Myocyte (in vitro differentiated cells): Measurements from ENCODE around the gene KCMF1. TPM values are rescaled to one million over a fixed set of nuclear protein-coding genes. Genes with fewer than 3 reads are reported as not detected.
A peak's percentile ranks its signal among the peaks of the same experiment; 100 is the strongest.

ENCODE experiments used
- DNase-seq: peaks from one replicate; pipeline ENCODE4 v3.0.0-alpha.2; 2012; ENCODE audit warnings: low read depth
- total RNA-seq: library from RNA; depleted of rRNA; stranded (reverse); fragments of >200 nt; gene quantifications from 2 replicates; pipeline ENCODE4 v1.2.3, GENCODE V29; 2014

The KCMF1 gene
- total RNA-seq, 1 donor from 2014 or later, result 79.6 TPM

DNA sequence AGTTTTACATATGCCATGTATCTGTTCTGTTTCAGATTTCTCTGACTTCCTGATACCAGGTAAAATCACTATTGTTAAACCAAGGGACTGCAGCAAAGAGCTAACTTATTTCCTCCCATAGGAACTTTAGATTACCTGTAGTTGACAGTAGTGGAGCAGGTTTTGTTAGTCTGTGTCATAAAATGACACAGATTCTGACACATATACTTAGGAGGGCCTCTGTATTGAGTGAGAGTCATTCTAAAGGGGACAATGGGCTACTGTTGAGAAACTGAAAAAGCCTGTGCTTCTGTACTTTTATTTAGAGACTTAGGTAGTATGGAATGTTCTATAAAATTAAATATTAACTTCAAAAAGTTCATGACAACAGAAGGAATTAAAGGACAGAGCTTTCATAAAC, 48.2 kb downstream of the KCMF1 start:
- DNase-seq, result no peak

DNA sequence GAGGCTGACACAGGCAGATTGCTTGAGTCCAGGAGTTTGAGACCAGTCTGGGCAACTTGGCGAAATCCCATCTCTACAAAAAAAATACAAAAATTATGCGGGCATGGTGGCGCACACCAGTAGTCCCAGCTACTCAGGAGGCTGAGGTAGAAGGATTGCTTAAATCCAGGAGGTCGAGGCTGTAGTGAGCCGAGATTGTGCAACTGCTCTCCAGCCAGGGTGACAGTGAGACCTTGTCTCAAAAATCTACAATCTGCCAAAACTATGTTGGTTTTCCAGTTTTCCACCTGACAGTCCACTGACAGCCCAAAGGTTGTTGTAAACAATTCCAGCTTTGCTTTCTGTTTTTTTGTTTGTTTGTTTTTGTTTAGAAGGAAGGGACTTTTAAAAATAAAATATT, 51.3 kb downstream of the KCMF1 start:
- DNase-seq, result no peak

DNA sequence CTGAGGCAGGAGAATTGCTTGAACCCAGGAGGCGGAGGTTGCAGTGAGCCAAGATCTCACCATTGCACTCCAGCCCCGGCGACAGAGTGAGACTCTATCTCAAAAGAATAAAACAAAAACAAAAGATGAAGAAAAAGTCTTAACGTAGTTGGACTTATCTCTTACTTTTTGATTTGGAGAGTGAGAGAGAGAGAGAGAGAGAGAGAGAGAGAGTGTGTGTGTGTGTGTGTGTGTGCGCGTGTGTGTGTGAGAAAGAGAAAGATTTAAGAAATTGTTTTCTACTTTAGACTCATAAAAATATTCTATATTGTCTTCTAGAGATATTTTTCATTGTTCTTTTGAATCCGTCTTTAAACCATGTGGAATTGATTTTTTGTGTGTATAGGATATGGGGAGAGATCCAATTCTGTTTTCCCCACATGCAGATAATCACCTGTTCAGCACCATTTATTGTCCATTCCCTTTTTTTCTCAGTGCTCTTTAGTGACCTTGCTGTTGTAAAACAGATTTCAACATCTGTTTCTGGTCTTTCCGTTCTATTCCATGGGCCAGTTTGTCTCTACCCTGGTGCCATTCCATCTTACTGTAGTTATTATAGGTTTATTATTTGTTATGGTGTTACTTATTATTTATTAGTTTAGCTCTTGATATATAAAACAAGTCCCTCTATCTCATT, 53.5 kb downstream of the KCMF1 start:
- DNase-seq, result no peak

DNA sequence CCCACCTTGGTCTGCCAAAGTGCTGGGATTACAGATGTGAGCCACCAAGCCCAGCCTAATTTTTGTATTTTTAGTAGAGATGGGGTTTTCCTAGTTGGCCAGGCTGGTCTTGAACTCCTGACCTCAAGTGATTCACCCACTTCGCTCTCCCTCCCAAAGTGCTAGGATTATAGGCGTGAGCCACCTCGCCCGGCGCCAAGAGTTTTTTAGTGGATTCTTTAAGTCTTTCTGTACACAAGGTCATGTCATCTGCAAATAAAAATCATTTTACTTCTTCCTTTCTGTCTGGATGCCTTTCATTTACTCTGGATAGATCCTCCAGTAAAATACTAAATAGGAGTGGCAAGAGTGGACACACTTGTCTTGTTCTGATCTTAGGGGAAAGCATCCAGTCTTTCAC, 61.7 kb downstream of the KCMF1 start:
- no peak for DNase-seq

DNA sequence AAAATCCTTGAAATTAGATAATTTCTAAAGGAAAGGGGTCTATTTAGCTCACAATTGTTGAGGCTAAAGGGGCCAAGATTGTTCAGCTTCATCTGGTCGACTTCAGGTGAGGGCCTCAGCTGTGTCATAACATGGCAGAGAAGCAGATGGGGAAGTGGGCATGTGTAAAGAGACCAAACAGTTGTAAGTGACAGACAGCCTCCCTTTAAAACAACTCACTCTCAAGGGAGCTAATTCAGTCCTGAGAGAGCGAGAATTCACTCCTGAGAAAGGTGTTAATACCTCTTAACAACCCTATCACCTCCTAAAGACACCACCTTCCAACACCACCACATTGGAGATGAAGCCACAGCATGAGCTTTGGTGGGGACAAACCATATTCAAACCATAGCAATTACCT, 62.4 kb downstream of the KCMF1 start:
- DNase-seq, result no peak

DNA sequence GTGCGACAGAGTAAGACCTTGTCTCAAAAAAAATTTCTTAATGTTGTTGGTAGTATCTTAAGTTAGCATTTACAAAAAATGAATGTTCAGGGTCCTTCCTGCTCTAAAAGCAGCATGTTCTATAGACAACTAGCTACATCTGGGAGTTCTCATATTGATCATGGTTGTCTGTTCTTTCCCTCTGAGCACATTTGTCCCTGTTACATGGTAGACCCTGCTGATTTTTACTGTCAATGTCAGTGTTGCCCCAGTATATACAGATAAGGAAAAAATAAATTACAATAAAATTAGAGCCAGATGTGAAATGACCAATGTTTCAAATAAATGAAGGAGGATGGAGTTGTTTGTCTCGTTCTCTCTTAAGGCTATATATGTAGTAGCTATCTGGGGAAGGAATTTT, 63.2 kb downstream of the KCMF1 start:
- no peak for DNase-seq

DNA sequence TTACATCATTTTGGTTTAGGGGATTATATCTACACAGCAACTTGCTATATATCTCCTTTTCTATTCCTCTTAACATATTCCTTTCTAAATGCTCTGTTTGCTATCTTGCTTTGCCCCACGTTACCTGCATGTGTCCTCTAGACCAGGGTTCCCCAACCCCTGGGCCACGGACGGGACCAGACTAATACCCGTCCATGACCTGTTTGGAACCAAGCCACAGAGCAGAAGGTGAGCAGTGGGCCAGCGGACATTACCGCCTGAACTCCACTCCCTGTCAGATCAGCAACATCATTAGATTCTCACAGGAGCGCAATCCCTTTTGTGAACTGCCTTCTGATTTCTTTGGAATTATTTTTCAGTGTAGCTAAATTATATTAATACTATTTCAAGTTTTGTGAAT, 66.7 kb downstream of the KCMF1 start:
- no peak for DNase-seq

DNA sequence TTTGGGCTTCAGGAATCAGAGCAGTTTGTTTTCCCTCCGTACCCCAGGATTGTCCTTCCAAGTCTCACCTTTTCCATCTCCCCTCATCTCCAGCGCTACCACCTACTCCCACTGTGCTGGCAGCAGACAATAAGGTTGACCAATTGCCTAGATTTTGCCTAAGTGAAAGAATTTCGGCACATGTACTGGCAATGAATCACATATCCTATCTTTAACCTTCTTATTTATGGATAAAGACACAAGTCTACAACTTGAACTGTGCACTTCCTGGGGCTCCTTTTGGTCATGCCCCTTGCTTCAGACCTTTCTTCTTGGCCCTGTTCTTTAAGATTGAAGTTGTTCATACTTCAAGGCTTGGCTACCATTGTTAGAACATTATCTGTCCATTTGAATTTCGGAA, 71.4 kb downstream of the KCMF1 start:
- no peak for DNase-seq

DNA sequence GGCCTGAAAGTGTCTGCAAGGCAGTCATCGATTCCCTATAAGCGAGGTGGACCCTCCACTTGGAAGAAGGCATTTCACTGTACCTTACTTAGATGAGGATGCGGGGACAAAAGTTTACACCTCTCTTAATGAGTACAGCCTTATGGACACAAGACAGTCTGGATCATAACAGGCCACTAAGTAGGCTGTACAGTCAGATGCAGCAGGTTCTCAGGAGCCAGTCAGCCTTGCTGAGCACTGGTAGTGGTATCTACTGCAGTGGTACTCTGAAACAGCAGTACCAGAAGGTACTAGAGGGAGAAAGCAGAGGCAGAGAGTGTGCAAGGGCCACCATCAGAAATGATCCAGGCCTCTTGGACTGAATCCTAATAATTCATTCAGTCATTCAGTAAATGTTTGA, 77.6 kb downstream of the KCMF1 start:
- DNase-seq, result no peak

DNA sequence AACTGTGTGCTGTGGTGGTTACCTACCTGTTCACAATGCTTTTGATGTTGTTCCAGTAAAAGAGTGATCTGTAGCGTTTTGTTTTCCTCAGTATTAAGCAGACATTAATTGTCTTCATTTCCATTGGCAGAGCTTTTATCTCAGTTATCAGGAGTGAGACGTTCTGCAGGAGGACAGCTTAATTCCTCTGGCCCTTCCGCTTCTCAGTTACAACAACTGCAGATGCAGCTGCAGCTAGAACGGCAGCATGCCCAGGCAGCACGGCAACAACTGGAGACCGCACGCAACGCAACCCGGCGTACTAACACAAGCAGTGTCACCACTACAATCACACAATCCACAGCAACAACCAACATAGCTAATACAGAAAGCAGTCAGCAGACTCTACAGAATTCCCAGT, 78.3 kb downstream of the KCMF1 start:
- DNase-seq, result no peak

DNA sequence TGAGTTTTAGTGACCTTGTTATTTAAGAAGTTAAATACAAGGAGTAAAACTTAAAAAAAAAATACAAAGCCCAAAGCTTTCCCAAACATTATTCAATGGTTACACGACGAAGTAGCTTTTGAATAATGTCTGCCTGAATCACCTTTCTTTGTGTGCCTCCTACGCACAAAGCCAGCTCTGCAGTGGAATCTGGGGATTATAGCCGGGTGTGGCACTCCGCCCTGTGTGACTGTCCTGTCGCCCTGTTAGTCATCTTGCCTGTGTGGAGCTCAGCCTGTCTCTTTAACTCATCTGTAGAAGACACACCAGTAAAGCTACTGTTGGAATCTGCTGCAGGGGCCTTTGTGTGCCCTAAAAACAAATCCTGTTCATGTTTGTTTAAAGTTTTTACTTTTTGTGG, 82.8 kb downstream of the KCMF1 start:
- DNase-seq, result peak; percentile 73

DNA sequence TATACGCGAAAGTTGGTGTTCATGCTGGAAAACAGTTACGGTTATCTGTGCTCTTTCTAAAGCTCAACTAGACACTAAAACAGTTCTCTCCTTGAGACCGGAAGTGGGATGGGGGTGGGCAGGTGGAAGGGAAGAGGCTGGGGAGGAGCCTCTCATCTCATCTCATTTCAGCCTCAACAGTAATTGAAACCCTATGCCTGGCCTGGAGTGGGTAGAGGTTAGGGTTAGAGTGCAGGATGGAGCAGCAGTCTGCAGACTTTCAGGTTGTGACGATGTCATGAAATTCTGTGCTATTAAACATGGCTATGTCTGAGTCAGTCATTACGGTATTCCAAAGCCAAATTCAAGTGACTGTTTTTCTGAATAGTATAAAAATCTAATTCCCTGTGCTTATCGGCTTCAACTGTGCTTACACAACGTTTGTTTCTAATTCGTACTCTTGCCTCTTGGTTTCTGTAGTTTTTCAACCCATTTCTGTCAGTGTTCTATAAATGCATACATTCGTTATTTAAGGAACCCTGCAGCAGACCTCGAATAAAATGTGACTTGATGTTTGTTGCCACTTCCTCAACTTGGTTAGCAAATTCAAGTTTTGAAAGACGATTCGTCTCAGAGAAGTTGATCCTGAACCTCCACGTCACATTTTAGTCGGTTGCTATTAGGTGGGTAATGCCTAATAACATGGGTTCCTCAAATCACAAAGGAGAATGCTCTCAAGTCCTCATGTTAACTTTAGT, 86.4 kb downstream of the KCMF1 start:
- DNase-seq, result no peak

DNA sequence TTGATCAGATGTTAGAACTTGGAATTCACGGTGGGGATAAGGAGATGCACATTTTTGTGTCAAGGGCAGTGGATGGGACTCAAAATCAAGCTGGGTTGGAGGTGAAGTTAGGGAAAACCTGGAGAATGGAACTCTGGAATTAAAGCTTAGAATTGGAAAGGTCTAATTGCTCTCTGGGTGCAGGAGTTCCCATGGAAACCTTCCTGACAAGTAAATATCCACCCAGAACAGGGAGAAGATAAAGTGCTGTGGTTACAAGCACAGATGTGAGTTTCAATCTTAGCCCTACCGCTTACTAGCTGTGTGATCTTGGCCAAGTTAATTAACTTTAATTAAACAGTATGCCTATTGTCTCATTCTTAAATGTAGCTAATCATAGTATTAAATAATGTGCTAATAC, 90.9 kb downstream of the KCMF1 start:
- no peak for DNase-seq

DNA sequence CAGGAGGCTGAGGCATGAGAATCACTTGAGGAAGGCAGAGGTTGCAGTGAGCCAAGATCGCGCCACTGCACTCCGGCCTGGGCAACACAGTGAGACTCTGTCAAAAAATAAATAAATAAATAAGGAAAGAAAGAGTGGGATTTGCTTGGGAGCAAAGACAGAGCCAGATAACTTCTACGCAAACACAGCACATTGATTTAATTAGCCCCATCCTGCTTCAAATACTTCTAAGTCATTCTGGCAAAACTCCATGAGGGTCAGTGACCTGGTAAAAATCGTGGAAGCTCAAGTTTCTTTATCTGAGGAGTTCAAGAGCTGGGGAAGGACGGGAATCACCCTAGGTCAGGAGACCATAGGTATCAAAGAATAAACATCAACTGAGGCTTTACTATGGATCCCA, 91.6 kb downstream of the KCMF1 start:
- DNase-seq, result no peak

DNA sequence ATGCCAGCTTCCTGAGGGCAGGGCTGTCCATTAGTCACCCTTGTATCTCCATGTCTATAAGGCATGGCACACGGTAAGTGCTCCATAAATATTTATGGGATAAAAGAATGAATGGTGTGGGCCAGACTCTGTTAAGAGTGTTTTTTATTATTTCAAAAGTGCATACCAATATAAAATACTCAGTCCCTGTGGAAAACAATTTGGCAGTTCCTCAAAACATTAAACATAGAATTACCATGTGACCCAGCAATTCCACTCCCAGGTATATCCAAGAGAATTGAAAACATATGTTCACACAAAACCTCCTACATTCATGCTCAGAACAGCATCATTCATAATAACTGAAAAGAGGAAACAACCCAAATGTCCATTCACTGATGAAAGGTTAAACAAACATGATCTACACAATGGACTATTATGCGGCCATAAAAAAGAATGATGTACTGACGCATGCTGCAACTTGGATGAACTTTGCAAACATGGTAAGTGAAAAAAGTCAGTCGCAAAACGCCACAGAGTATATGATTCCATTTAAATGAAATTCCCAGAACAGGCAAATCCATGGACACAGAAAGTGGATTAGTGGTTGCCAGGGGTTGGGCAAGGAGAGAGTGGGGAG, 93.1 kb downstream of the KCMF1 start:
- no peak for DNase-seq

DNA sequence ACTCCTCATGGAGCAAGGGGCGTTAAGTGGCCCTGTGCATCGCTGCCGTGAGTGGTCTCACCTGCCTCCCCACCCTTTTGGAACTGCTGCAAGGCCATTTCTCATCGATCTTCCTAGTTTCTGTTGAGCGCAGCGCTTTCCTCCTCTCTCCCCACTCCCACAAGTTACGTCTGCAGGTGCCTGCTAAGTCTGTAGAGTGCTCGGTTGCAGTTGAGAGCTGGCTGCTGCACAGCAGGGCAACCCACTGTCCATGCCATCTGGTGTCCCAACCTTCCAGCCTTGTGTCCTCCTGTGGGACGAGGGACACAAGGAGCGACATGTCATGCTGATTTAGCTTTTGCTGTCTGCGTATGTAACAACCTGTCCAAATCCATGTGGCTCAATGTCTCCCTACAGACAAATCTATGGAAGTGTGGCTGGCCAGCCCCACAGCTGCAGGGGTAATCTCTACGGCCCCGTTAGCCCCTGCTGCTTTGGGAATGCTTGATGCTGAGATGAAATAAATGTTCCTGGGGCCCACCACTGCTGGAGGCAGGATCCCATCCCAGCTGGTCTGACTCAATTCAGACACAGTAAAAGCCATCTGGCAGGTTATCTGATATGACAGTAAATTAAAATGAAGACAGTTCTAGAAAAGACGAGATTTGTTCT, 94.1 kb downstream of the KCMF1 start:
- no peak for DNase-seq

DNA sequence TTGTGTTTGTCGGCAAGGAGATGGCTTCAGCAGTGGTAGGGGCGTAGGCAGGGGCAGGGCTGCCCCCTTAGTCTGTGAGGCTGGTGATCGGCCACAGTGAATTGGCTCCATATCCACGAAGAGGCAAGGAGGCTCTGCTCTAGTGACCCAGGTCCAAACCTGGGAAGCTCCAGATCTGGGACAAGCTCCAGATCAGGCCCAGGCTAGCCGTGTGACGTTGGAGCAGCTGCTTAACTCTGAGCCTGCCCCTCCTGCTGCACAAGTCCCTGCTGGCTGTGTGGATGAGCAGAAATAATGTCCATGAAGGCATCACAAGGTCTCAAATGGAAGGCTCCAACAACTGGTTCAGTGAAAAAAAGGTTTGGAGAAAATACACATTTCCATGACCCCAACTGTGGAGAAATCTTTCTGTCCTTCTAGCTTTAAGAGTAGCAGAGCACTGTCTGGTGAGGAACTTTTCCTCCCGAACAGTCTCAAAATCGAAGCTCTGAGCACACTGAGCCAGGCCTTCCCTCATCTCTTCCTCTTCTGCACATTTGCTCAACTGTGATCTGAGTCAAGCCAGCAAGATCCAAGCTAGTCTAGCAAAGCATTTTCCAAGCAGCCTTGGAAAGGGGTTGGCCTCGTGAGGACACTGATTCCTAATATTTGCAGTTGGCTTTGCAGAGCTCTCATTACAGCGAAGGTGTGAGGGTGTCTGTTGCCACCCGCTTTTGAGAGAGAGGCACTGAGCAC, 95.2 kb downstream of the KCMF1 start:
- peak; percentile 48 for DNase-seq

DNA sequence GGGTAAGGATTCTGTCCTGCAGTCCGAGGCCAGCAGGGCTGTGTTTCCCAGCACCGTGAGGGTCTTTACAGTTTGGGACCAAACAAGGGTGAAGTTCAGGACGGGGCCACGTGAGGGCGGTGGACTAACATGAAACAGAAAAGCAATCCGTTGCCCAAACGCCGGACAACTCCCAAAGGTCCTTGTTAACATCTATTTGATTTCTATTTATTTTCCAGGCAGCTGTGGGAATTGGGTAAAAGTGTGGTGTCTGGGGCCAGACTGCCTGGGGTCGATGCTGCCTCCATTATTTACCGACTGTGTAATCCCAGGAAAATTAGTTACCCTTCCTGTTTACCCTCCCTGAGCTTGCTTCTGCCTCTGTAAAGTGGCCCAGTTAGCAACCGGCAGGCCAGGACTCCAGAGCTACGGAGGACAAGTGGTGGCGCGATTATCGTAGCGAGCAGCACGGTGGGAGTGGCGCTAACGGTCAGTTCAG, 96.0 kb downstream of the KCMF1 start:
- peak; percentile 77 for DNase-seq

DNA sequence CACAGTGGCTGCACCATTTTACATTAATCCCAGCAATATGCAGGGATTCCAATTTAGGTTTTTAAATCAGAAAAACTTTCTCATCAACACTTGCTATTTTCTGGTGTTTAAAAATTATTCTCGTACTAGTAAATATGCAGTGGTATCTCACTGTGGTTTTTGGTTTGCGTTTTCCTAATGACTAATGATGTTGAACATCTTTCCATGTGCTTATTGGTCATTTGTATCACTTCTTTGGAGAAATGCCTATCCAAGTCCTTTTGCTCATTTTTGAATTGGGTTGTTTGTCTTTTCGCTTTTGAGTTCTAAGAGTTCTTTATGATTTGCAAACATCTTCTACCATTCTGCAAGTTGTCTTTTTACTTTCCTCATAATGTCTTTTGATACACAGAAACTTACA, 100.1 kb downstream of the KCMF1 start:
- DNase-seq, result no peak

DNA sequence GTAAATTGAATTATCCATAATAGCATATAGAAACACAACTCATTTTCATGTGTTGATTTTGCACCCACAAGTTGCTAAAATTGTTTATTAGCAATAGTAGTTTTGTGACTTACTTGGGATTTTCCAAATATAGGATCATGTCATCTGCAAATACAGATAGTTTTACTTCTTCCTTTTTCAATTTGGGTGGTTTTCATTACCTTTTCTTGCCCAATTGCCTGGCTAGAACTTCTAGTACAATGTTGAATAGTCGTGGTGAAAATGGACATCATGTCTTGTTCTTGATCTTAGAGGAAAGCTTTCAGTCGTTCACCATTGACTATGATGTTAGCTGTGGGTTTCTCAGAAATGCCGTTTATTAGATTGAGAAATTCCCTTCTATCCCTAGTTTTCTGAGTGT, 102.1 kb downstream of the KCMF1 start:
- no peak for DNase-seq

DNA sequence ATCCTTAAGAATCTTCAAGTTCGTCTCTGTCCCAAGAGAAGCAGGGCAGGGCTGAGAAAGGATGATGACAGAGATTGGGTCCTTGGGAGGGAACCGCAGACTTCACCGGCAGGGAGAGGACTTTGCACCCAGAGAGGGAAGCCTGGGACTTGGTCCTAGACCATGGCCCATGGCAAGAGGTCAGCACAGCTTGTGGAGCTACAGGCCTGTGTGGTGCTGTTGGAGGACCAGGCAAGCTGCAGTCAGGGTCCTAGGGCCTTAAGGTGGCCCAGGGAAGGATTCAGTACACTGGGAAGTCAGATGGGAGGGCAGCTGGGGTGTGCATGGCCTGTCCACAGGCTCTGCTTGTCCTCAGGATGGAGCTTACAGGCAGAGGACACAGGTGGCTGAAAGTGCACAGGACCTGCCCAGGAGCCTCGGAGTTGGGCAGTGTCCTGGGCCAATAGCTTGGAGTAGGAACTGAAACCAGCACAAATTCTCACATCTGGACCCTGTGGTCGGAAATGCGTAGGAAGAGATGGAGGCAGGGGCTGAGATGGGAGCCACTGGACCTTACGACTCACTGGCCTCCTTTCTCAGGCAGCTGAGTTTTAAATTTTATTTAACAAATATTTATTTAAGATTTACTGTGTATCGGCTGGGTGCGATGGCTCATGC, 105.8 kb downstream of the KCMF1 start:
- DNase-seq, result no peak
